HG02943 (cell line): ENCODE results near the gene CYP4A11.
"Not testable (repeated sequence)": the region's sequence is repeated elsewhere in the genome, so short reads cannot be mapped to it uniquely, and the experiment has no call there.

Source experiments
- ATAC-seq: cut with Tn5 transposase; IDR thresholded peaks from one replicate; pipeline ENCODE4 v1.9.1; 2021; ENCODE audit warnings: mild to moderate bottlenecking, low read depth, moderate library complexity; ENCODE audit not compliant: unreplicated experiment

The CYP4A11 gene

GRCh38 chr1:46931151-46931550, 10.1 kb downstream of the CYP4A11 start:
- ATAC-seq, result no peak

GRCh38 chr1:46927249-46927835, 13.9 kb downstream of the CYP4A11 start:
- ATAC-seq, result no peak

GRCh38 chr1:46910790-46911189, 30.5 kb downstream of the CYP4A11 start:
- ATAC-seq, result no peak

GRCh38 chr1:46903481-46903880, 37.8 kb downstream of the CYP4A11 start:
- ATAC-seq, result no peak

GRCh38 chr1:46900401-46900800, 40.9 kb downstream of the CYP4A11 start:
- ATAC-seq, result no peak

GRCh38 chr1:46881656-46882055, 59.6 kb downstream of the CYP4A11 start:
- not testable (repeated sequence) for ATAC-seq
